LNCAP (cell line): ENCODE measurements around the gene CACNA1I.

Experiments used
- CTCF ChIP-seq: fragments of 450-650 bp; IDR thresholded peaks from 2 replicates; pipeline ENCODE4 v1.5.1; 2017; ENCODE audit warnings: mild to moderate bottlenecking

Gene CACNA1I

GRCh38 chr22:39568278-39568981 lies 2.1 kb upstream of the CACNA1I start:
- TF ChIP-seq CTCF = no peak

- no peak for TF ChIP-seq CTCF
These were observed 1.5 kb upstream of the CACNA1I start for GRCh38 chr22:39569066-39569465.

GRCh38 chr22:39570226-39570625 lies 327 bp upstream of the CACNA1I start:
- TF ChIP-seq CTCF = no peak

- TF ChIP-seq CTCF = no peak
These were observed 985 bp downstream of the CACNA1I start for GRCh38 chr22:39571538-39571937.

GRCh38 chr22:39574779-39575551 lies 4.4 kb downstream of the CACNA1I start:
- no peak for TF ChIP-seq CTCF

GRCh38 chr22:39575552-39575825 lies 4.9 kb downstream of the CACNA1I start:
- no peak for TF ChIP-seq CTCF

GRCh38 chr22:39576027-39576426 lies 5.5 kb downstream of the CACNA1I start:
- no peak for TF ChIP-seq CTCF
